ENCODE data around the gene EIF4G1.

GRCh38 chr3:184316792-184317191 lies 2.4 kb downstream of the EIF4G1 start:
- TF ChIP-seq CTCF (IDR thresholded peaks at IDR 0.05) = no peak
- no peak for TF ChIP-seq POLR2AphosphoS5 (IDR thresholded peaks at IDR 0.05)
- no peak for TF ChIP-seq POLR2A (IDR thresholded peaks at IDR 0.05)
- TF ChIP-seq EP300 (IDR thresholded peaks at IDR 0.05) = no peak

All from gastroesophageal sphincter (tissue), 3 donors.